IPS DF 4.7 (cell line): ENCODE data around the gene EZH2.

Source experiments
- DNase-seq: peaks from one replicate; pipeline ENCODE4 v3.0.0-alpha.2; 2013; ENCODE audit warnings: low spot score; ENCODE audit errors: extremely low read depth

EZH2 gene

DNA sequence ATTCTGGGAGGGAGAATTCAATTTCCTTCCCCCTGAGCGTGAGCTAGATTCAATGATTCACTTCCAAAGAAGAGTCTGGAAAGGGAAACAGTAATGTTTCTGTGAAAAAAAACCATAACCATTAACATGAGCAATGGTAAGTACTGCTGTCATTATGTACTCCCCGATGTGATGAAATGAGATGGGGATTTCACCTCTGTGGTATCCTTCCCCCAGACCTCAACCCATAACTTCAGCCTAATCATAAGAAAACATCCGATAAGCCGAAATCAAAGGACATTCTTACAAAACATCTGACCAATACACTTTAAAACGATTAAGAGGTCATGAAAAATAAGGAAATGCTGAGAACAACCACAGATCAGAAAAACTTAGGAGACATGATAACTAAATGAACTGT lies 27.2 kb downstream of the EZH2 start:
- no peak for DNase-seq

DNA sequence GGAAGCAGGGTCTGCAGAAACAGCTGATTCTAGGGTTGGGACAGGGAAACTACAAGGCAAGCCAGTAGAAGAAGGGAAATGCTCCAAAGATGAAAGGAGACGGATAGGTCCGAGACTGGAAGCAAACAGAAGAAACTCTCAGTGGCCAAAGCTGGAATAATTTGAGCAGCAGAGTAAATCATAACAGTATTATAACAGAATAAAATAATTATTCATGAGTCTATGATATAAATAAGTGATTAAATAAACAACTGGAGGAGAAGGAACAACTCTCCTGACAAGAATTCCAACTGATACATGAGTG lies 27.6 kb downstream of the EZH2 start:
- no peak for DNase-seq

DNA sequence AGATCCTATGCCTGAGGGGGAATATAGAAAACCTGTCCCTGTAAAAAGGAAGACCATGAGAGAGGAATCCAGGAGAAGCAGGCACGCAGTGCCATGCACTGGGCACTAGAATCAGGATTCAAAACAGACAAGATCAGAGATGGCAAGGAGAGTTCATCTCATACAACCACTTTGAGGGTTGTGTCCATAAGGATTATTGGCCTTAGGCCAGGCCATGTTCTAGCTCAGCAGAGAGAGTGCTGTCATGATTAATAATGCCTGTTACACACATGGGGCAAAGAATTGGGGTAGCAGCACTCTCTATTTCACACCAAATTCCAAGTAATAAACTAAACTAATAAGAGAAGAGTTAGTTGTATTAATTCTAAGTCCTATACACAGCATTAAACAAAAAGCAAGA lies 29.1 kb downstream of the EZH2 start:
- no peak for DNase-seq

DNA sequence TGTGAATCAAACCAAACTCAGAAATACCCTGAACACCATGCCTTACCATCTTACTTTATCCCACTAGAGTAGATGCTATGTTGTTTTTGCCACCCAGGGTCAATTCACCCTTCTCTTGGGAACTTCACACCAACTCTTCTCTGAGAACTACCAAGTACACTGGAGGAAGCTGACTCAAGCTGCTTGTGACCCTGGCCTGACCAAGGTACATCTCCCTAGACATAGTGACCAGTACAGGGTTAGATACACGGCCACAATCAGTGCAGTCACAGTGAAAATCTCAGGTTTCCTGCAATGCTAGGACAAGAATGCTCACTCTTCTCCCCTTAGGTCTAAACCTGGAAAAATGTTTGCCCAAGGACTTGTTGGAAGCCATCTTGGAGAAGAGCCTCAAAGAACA lies 31.8 kb downstream of the EZH2 start:
- no peak for DNase-seq

DNA sequence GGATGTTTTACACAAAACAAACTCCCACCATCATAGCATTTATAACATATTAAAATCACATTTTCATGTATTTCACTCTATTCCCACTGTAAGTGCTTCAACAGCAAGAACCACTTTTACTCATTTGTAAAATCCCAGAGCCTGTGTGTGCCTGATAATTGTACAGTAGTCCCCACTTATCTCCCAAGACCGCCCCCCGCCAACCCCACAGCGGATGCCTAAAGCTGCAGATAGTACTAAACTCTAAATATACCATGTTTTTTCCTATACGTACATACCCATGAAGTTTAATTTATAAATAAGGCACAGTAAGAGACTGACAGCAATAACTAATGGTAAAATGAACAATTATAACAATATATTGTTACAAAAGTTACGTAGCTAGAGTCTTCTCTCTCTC lies 33.5 kb downstream of the EZH2 start:
- DNase-seq, result no peak

DNA sequence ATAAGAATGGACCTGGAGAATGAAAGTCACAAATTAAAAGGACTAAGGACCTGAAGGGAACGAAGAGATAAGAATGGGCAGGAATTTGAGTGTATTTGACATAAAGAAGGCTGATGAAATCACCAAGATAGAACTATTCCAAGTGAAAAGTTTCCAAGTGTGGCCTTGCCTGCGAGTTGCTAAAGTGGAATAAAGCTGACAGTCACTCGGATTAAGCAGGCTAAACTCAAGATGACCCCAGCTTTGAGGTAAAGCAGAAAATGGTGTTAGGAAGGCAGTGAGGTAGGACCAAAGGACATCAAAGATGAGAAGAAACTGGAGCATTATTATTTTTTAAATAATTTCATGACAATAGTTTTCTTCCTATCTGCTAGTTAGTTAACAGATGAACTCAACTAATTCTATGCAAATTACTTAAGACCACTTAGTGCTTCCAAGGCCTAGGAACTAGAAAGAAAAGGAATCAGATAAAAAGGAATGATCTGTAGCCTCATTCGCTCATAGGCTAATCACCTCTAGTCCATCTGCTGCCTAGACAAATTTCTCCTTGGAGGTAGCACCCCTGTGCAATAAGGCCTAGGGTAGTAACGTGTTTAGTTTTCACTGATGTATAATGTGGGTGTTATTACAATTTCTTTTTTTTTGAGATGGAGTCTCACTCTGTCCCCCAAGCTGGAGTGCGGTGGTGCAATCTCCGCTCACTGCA lies 34.5 kb downstream of the EZH2 start:
- no peak for DNase-seq

DNA sequence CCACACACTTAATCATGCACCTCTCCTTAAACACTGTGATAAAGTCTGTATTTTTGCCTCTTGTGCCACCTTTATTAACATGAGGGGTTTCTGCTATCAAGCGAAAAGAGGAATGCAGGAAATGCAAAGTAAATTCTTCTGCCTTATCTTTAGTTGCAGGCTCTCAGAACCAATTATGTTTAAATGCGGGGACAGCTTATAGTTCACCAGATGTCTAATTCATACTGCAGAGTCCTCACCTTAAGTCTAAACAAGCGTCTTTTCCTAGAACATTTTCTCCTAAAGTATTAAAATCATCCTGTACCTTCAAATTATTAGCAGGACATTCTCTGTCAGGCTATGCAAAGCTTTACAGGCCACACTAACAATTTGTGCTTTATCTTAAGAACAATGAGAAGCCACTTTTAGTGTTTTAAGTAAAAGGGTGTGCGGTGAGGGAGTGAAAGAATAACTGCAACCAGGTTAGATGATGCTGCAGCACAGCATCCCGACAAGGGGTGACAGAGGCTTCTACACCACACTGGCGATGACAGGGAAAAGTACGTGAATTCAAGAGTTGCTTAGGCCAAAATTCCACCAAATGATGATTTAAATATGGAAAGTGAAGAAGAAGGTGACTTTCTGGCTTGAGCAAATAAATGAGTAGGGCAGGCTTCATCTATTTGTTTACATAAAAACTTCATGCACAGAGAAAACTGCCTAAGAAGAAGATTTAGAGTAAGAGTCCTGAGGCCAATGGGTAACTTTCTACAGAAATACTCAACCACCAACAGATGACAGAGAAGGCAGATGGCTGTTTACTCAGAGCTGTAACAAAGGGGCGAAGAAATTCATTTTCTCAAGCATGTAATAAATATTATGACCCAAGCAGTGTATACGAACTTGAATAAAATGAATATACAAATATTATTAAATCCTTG lies 36.0 kb downstream of the EZH2 start:
- DNase-seq, result no peak

DNA sequence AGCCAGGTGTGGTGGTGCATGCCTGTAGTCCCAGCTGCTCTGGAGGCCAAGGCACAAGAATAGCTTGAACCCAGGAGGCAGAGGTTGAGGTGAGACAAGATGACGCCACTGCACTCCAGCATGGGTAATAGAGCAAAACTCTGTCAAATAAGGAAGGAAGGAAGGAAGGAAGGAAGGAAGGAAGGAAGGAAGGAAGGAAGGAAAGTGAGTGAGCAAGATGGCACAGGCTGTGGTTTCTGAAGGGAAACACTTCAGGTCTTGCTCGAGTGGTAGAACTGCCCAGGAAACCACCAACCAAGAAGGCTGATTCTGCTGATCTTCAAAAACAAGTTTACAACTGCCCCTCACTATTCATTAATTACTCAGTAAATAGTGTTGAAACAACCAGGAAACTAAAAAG lies 45.2 kb downstream of the EZH2 start:
- no peak for DNase-seq

DNA sequence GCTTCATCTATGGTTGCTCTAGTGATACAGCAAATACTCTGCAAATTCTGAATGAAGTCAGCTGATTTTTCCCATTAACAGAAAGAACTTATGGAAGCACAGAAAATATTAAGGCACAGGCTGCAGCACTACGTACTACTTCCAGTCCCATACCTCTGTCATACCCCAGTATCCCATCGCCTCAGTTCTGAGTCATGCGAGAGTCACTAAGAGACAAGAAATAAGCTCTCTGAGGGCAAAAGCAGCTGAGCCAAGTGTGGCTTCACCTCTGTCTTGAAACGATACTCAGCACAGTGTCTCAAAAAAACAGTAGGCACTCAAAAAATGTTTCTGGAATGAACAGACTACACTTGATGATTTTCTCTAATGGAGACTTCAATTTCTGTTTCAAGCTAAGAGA lies 48.2 kb downstream of the EZH2 start:
- no peak for DNase-seq

DNA sequence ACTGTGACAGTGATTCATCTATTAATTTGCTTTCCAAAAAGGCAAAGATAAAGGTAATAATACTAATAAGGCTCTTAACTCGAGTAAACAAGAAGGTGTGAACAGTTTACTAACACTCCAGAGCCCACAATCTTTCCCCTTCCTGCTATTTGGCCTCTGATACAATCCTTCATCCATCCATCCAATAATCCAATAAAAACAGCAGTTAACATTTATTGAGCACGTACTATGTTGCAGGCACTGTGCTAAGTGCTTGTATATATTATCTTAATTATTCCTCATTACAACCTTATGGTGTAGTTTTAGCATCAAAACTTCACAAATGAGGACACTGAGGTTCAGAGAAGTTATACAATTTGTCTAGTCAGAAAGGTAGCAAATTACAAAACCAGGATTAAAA lies 49.5 kb downstream of the EZH2 start:
- DNase-seq, result no peak

DNA sequence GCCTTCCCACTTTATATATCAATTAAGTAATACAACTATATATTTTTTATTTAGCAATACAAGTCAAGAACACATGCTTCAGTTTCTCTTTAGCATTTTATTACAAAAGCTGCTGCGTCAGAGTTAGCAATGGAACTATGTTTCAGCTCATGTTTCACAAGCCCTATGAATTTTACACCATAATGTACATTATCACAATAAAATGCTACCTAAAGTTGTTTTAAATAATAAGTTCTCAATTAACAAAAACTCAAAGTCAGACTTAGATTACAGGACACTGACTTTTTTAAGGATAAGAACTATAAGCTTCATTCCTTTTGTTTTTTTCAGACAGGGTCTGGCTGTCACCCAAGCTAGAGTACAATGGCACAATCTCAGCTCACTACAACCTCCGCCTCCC lies 52.3 kb downstream of the EZH2 start:
- DNase-seq, result no peak

DNA sequence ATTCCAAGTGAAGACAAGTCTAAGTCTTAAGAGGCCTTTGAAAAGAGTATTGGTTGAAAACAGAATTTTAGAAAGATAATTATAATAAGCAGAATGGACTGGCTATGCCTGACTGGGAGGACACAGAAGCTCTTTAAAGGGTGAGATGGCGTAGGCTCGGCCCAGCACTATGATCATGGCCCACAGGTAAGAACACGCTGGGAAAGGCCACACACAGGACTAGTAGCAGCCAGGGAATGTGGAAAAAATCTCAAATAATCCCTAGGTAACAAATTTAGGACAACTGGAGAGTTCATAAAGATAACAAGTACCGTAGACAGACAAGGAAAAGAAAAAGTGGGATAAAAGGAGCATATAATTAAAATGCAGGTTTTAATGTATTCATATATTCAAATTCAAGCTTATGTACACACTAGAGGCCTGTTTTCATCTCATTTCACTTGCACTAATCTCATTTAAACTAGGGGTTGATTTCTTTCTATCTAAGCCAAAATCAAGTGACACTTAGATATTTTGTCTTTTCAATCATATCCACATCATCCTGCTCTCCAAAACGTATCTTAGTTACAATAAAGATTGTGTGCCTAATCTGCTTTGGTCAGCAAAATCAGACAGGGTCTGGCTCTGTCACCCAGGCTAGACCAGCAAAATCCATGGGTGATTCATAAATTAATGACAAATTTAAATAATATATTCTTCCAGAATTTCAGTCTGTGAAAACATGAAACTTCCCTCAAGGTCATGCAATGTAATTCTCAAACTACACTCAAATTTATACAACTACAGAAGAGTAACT lies 53.0 kb downstream of the EZH2 start:
- no peak for DNase-seq

DNA sequence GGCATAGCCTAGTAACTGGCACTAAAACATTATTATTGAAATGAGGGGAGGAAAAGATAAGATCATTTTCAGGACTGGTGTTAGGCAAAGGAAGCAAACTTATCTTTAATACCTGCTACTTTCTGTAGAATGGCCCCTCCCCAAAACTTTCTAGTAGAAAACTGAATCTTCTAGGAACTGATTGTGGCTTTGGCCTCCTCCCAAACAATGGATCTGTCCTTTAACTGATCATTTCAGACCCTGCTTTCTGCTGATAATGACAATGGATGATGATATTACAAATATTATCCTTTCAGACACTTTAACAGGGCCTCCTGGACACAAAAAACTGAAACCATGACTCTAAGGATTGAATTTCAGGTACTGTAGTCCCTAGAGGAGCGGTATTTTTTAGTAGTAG lies 55.1 kb downstream of the EZH2 start:
- DNase-seq, result no peak

DNA sequence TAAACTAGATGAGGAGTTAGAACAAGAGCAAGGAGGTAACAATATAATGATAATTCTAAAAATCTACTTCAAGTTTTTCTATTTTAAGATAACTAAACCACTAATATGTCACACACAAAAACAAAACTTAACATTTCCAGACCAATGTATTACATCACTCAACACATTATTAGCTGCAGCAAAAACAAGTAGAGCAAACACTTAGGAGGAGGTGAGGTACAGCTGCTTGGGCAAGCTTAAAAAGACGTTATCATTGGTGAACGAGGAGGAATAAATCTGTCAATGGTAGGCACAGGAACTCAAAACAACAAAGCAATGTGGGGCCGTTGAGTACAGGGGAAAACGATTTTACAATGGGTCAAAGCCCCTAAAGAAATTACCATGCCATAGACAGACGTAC lies 58.8 kb downstream of the EZH2 start:
- no peak for DNase-seq

DNA sequence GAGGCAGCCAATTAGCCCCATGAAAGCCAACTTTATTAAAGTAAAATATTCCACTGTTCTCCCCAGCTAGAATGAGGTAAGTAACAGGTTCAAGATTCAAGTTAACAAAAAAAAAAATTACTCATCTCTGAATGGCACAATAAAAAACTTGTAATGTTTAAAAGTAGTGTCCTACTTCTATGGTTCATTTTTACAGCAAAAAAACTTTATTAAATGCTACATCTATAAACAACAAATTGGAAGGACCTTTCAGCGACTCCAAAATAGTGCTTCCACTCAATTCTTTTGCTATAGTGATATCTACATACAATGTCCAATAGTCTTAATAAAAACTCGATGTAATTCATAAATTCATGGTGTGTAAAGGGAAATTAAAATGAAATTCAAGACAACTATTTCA lies 59.2 kb downstream of the EZH2 start:
- no peak for DNase-seq

DNA sequence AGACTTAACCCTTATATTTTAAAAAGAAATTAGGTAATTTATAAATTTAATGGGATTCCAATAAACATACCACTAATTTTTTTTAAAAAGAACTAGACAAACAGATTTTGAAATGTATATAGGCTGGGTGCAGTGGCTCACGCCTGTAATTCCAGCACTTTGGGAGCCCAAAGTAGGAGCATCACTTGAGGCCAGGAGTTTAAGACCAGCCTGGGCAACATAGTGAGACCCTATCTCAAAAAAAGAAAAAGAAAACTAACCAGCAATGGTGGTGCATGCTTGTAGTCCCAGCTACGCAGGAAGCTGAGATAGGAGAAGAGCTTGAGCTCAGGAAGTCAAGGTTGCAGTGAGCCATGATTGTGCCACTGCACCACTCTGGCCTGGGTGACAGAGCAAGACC lies 62.7 kb downstream of the EZH2 start:
- no peak for DNase-seq

DNA sequence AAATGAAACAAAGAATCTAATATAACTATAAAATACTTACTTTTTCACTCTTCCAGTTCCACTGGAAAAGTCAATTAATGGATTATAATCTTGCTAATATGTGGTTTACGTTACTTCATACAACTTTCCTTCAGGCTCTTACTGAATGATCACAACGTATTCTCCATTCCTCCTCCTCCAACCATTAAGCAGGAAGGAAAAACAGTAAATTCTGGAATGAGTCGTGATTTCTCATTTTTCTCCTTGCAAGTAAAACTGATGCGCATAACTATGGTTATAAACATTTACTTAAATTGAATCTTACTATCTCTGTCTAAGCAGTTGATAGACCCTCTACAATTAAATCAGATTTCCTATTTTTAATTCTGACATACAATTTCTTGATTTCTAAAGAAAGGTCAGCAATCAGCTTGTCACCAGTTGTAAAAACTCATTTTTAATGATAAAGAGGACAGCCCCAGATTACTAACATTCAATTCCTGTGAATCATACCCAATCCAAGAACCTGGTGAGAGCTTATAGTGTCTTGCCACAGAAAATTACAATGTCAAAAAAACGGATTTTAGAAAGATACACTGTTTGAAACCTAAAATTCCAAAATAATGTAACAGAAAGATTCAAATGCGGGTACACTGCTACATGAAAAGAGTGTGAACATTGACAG lies 64.3 kb downstream of the EZH2 start:
- DNase-seq, result no peak

DNA sequence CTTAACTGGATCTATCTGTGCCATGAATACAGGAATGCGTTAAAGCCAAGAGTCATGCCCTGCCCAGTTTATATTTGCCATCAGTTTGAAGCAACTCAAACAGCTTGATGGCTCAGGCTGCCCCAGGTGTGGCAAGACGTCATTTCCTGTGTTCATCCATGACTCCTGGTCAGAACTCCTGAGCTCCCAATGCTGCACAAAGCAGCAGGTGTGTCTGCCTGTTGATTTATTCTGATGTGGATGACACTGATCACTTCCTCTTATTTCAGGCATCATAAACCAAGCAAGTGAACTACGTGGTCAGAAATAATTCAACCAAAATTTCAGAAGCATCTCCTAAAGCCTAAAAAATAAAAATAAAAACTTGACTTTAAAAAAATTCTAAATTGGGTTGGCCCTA lies 68.5 kb downstream of the EZH2 start:
- no peak for DNase-seq

DNA sequence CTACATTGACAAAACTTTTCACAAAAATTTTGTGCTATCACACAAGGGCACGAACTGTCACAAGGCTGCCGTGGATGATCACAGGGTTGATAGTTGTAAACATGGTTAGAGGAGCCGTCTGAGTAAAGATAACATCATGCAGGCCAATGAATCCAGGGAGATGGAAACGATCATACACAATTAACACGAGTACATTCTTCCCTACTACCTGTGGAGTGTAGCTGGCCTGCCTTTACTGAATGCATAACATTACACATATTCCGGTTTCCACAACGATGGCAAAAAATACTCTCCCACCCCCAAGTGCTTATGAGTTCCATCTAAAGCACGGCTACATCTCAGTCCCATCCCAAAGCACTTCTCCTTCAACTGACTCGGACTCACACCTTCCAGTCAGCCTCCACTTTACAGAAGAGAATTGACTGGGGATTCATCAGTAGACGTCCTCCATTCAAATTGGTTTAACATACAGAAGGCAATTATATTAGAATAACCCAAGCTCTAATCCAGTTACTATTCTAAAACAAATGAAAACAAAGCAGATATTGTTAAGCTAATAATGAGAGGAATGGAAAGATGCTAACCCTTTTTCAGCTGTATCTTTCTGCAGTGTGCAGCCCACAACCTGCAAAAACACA lies 69.0 kb downstream of the EZH2 start:
- no peak for DNase-seq

DNA sequence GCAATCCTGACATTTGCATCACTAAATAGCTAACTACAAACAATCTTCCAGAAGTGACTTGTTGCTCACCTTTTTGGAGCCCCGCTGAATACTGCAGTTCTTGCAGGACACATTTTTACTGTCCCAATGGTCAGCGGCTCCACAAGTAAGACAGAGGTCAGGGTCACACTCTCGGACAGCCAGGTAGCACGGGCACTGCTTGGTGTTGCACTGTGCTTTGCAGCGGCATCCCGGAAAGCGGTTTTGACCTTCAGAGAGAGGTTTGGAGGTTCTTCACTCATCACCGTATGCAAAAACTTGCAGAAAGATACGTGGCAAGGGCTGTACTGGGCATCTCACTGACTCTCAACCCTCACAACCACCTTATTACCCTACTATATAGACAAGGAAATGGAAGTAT lies 70.2 kb downstream of the EZH2 start:
- DNase-seq, result no peak

DNA sequence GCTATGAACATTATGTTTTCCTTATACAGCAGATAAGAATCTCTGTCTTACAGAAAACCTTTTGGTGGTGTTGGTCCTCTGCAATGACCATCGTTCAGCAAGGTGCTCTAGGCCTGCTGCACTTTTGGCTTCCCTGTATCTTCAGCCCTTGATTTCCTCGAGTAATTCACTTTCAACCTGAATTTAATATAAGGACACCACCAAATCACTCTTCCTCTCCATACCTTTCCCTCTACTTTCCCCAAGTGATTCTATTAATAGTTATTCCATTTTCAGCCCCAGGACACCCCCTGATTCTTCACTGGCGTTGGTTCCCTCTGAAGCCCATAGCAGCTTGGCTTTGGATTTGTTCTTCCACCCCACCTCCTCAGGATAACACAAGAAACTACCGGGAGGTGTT lies 72.2 kb downstream of the EZH2 start:
- no peak for DNase-seq
